ENCODE data around the gene TTC7B. TPM values are rescaled to one million over a fixed set of nuclear protein-coding genes. Genes with fewer than 3 reads are reported as not detected.

Gene TTC7B
- total RNA-seq, 4 donors from 2014 or later, result 31.0 to 49.7 (median 45.1) TPM

DNA sequence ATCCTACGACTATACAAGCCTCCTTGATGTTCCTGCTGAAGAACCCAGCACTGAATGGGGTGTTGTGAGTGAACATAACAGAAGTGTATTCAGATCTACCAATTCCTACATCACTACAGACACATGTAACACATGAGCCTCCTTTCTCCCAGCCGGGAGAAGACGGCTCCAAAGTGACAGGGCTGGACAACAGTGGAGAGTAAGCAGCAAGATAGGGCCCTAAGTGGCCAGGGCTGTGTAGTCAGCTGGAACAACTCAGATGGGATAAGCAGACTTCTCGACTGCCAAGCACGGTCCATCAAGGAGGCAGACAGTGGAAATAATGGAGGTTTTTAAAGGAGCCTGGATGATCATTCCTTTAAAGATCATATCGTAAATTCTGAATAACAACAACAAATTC is 73.5 kb downstream of the TTC7B start:
- TF ChIP-seq CTCF (IDR thresholded peaks at IDR 0.05; ENCODE audit: low read depth), result no peak

DNA sequence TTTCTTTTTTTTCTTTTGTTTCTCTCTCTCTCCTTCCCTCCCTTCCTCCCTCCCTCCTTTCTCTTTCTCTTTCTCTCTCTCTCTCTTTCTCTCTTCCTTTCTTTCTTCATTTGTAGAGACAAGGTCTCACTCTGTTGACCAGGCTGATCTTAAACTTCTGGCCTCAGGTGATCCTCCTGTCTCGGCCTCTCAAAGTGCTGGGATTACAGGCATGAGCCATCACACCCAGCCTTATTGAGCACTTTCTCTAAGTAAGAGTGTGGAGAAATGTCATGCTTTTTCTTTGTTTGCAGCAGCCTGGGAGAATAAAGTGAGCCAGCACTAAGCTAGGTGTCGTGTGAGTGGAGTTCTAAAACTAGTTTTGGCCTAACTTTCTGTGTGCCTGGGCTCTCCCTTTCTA is 74.0 kb downstream of the TTC7B start:
- TF ChIP-seq CTCF (IDR thresholded peaks at IDR 0.05; ENCODE audit: low read depth), result no peak

- TF ChIP-seq CTCF (IDR thresholded peaks at IDR 0.05; ENCODE audit: low read depth), result no peak
These were observed 74.6 kb downstream of the TTC7B start for GRCh38 chr14:90741682-90741946.

GRCh38 chr14:90740946-90741681 is 75.1 kb downstream of the TTC7B start:
- no peak for TF ChIP-seq CTCF (IDR thresholded peaks at IDR 0.05; ENCODE audit: low read depth)

- no peak for TF ChIP-seq CTCF (IDR thresholded peaks at IDR 0.05; ENCODE audit: low read depth)
These were observed 76.1 kb downstream of the TTC7B start for GRCh38 chr14:90740081-90740480.

DNA sequence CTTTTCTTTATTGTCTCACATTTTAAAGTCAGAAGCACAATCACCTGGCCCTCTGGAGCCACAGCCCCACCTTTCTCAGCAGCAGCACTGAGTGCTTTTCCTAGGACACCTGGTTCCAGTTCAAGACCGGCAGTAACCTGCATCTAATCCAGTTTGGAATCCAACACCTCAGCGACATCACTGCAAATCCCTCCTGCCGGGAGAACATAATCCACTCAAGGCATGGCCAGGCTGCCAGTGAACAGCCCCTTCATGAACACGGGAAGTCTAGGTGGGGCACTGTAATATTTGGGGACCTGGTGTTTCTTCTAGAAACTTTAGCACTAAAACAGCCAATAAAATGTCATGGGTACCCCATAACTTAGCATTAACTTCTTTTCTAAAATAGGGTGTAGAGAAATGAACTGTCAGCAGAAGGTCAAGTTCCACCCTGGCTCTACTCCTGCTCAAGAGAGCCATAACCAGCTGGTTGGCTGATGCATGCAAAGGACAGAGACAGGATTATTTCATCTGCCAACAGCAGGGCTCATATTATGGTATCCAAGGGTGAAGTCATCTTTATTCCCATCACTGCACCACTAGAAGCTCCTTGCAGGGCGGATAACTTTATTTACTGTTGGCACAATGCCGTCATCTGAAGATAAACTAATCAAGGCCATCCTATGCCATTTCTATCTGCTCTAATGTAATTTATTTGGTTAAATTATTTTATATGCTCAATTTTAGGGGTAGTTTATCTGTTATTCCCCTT is 76.7 kb downstream of the TTC7B start:
- TF ChIP-seq CTCF (IDR thresholded peaks at IDR 0.05; ENCODE audit: low read depth), result no peak

DNA sequence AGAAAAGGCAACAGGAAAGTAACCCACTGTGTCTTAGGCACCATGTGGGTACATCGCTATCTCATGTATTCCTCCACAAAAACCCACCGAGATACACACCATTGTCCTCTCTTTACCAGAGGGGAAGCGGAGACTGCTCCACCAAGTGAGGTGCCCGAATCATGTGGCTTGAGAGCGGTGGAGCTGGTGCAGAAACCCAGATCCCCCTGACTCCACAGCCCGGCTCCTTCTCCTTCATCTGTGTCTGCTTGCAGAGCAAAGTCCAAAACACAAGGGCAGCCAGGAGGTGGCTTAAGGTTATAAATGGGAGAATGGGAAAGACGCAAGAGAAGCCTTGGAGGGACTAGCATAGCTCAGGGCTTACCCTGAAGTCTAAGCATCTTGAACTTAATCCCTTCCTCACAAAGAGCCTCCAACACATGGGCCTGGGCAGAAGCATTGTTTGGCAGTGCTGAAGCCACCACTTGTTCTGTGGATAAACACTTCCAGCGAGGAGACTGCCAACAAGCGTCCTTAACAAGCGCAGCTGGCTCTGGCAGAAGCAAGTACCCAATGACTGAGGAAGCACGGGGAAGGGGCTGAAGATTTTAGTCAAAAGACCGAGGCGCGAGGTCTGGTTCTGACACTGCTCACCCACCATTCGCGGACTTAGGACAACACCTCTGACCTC is 83.0 kb downstream of the TTC7B start:
- TF ChIP-seq CTCF (IDR thresholded peaks at IDR 0.05; ENCODE audit: low read depth), result no peak

All from subcutaneous adipose tissue (tissue), 4 donors.